ENCODE measurements around the gene SPRYD3.

DNA sequence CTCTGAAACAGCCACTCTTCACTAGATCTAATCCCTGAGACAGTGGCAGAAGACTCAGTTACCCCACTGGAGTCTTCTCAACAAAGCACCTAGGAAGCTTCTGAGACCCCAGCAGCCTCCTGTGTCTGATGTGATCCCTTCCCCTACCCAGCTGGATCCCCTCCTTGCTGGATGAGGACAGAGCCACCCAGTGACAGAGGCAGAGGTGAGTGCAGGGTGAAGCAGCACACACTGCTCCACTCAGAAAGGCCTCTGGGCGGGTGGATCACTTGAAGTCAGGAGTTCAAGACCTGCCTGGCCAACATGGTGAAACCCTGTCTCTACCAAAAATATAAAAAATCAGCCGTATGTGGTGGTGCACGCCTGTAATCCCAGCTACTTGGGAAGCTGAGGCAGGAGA lies 2.7 kb downstream of the SPRYD3 start:
- TF ChIP-seq, protein P1, sequence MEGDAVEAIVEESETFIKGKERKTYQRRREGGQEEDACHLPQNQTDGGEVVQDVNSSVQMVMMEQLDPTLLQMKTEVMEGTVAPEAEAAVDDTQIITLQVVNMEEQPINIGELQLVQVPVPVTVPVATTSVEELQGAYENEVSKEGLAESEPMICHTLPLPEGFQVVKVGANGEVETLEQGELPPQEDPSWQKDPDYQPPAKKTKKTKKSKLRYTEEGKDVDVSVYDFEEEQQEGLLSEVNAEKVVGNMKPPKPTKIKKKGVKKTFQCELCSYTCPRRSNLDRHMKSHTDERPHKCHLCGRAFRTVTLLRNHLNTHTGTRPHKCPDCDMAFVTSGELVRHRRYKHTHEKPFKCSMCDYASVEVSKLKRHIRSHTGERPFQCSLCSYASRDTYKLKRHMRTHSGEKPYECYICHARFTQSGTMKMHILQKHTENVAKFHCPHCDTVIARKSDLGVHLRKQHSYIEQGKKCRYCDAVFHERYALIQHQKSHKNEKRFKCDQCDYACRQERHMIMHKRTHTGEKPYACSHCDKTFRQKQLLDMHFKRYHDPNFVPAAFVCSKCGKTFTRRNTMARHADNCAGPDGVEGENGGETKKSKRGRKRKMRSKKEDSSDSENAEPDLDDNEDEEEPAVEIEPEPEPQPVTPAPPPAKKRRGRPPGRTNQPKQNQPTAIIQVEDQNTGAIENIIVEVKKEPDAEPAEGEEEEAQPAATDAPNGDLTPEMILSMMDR (IDR thresholded peaks at IDR 0.05): no peak
- no peak for TF ChIP-seq EP300 (IDR thresholded peaks at IDR 0.05; ENCODE audit: low read depth)

Measured in transverse colon (tissue), 3 donors.